Ovary (tissue), 3 donors: Measurements from ENCODE around the gene DCTN3.

Source experiments
- EP300 ChIP-seq: sonication (generic); formaldehyde crosslinking; IDR thresholded peaks from one replicate; pipeline ENCODE4 v1.6.1; 2017; ENCODE audit warnings: antibody characterized with exemption
- POLR2A ChIP-seq: fragments of 450-650 bp; IDR thresholded peaks from one replicate; pipeline ENCODE4 v1.6.1; 2017; ENCODE audit warnings: antibody characterized with exemption, mild to moderate bottlenecking, moderate library complexity
- TF ChIP-seq, protein P1 (sequence below), 3 donors: fragments of 450-650 bp in 2 of 3; fragments of 200-600 bp in 1 of 3; IDR thresholded peaks; one replicate each; pipeline versions ENCODE4 v1.5.1 to v1.8.0; 2016 to 2022; ENCODE audit warnings: antibody characterized with exemption in 3 of 3, mild to moderate bottlenecking in 1 of 3
- donor health status: DM: no; HTN: no; CAD: no.

DNA sequence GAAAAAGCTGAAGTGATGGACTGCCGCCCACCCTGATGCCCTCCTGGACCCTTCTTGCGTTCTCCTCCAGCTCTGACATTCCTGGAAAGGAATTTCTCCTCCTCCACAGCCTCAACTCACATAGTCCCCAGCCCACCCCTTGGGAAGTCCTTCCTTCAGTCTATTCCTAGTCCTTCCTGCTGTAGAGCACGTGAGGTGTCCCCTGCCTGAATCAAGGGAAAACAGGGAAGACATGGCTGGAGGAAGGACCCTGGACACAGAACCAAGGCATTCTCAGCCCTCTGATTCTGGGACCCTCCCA lies 4.8 kb upstream of the DCTN3 start:
- TF ChIP-seq, protein P1, sequence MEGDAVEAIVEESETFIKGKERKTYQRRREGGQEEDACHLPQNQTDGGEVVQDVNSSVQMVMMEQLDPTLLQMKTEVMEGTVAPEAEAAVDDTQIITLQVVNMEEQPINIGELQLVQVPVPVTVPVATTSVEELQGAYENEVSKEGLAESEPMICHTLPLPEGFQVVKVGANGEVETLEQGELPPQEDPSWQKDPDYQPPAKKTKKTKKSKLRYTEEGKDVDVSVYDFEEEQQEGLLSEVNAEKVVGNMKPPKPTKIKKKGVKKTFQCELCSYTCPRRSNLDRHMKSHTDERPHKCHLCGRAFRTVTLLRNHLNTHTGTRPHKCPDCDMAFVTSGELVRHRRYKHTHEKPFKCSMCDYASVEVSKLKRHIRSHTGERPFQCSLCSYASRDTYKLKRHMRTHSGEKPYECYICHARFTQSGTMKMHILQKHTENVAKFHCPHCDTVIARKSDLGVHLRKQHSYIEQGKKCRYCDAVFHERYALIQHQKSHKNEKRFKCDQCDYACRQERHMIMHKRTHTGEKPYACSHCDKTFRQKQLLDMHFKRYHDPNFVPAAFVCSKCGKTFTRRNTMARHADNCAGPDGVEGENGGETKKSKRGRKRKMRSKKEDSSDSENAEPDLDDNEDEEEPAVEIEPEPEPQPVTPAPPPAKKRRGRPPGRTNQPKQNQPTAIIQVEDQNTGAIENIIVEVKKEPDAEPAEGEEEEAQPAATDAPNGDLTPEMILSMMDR (IDR thresholded peaks at IDR 0.05), result no peak
- no peak for TF ChIP-seq POLR2A
- TF ChIP-seq EP300, result no peak
